SK-N-SH (cell line): ENCODE measurements around the gene TSPAN11. TPM values are rescaled to one million over a fixed set of nuclear protein-coding genes. Genes with fewer than 3 reads are reported as not detected.

ENCODE experiments used
- CTCF ChIA-PET: fragments of 300-600, 350-600 bp; formaldehyde crosslinking; extraction: SDS; loops from one replicate; lab custom pipeline; 2021; lab: Yijun Ruan, JAX
- POLR2A ChIA-PET: fragments of 350-600 bp; sonication (Branson Sonifier 250); formaldehyde crosslinking; extraction: SDS; loops from one replicate; lab custom pipeline; 2020; ENCODE audit warnings: antibody characterized with exemption, inconsistent platforms; lab: Yijun Ruan, JAX
- DNase-seq: peaks from one replicate; pipeline ENCODE4 v3.0.0; 2012
- H2AFZ ChIP-seq: fragments of 200-600 bp; sonication (generic); 2 replicates; pipeline ENCODE4 v1.8.1; 2016; ENCODE audit warnings: antibody characterized with exemption, mild to moderate bottlenecking, low read depth
- H3F3A ChIP-seq: fragments of 200-600 bp; sonication (generic); replicated peaks from 2 replicates; pipeline ENCODE3; 2016; ENCODE audit warnings: antibody characterized with exemption, mild to moderate bottlenecking; ENCODE audit not compliant: insufficient read depth
- H3K27ac ChIP-seq, 2 experiments: fragments of 200-500 bp in 1 of 2; fragments of 200-600 bp in 1 of 2; sonication (Bioruptor generic) in 1 of 2; sonication (generic), shearing (Covaris generic) in 1 of 2; 2 replicates each; pipeline versions ENCODE4 v1.5.1 to v1.6.1; 2014 to 2016; ENCODE audit warnings: low read depth in 2 of 2, inconsistent platforms in 1 of 2, low read length in 1 of 2, mild to moderate bottlenecking in 1 of 2, mixed read lengths in 1 of 2
- H3K27me3 ChIP-seq: fragments of 200-600 bp; sonication (generic), shearing (Covaris generic); 2 replicates; pipeline ENCODE4 v1.6.1; 2016; ENCODE audit warnings: mixed run types; ENCODE audit not compliant: insufficient read depth
- H3K36me3 ChIP-seq, 2 experiments: fragments of 200-500 bp in 1 of 2; fragments of 200-600 bp in 1 of 2; sonication (Bioruptor generic) in 1 of 2; sonication (generic) in 1 of 2; replicated peaks in 1 of 2; 2 replicates each; pipeline versions ENCODE3 to v1.5.1; 2014 to 2016; ENCODE audit warnings: low read length in 1 of 2, mild to moderate bottlenecking in 1 of 2; ENCODE audit not compliant: insufficient read depth in 2 of 2, control insufficient read depth in 1 of 2
- H3K4me1 ChIP-seq, 2 experiments: fragments of 200-500 bp in 1 of 2; fragments of 200-600 bp in 1 of 2; sonication (Bioruptor generic) in 1 of 2; sonication (generic), shearing (Covaris generic) in 1 of 2; 2 replicates each; pipeline versions ENCODE4 v1.5.1 to v1.6.1; 2014 to 2016; ENCODE audit warnings: low read depth in 1 of 2, low read length in 1 of 2, mixed run types in 1 of 2; ENCODE audit not compliant: insufficient read depth in 2 of 2, control insufficient read depth in 1 of 2
- H3K4me2 ChIP-seq: fragments of 200-600 bp; sonication (generic), shearing (Covaris generic); 2 replicates; pipeline ENCODE4 v1.6.1; 2017; ENCODE audit warnings: mixed run types
- H3K4me3 ChIP-seq, 2 experiments: fragments of 200-500 bp in 1 of 2; fragments of 200-600 bp in 1 of 2; sonication (Bioruptor generic) in 1 of 2; sonication (generic), shearing (Covaris generic) in 1 of 2; 2 replicates each; pipeline versions ENCODE4 v1.5.1 to v1.8.1; 2014 to 2016; ENCODE audit warnings: low read depth in 2 of 2, inconsistent platforms in 1 of 2, low read length in 1 of 2, mild to moderate bottlenecking in 1 of 2, mixed read lengths in 1 of 2, moderate library complexity in 1 of 2
- H3K79me2 ChIP-seq: fragments of 200-600 bp; sonication (generic); 2 replicates; pipeline ENCODE4 v1.8.1; 2017; ENCODE audit warnings: mild to moderate bottlenecking; ENCODE audit not compliant: insufficient read depth
- H3K9ac ChIP-seq: fragments of 200-600 bp; sonication (generic); 2 replicates; pipeline ENCODE4 v1.6.1; 2017; ENCODE audit warnings: mixed run types
- H3K9me2 ChIP-seq: fragments of 200-600 bp; sonication (generic); 2 replicates; pipeline ENCODE4 v1.6.1; 2017; ENCODE audit warnings: mixed run types
- H3K9me3 ChIP-seq: fragments of 200-600 bp; sonication (generic); 2 replicates; pipeline ENCODE4 v1.6.1; 2017; ENCODE audit warnings: mixed run types, mild to moderate bottlenecking, moderate library complexity
- H4K20me1 ChIP-seq: fragments of 200-600 bp; sonication (generic); 2 replicates; pipeline ENCODE4 v1.6.1; 2017; ENCODE audit warnings: mild to moderate bottlenecking, mixed run types; ENCODE audit not compliant: insufficient read depth
- CTCF ChIP-seq: fragments of 200-600 bp; sonication (generic); IDR thresholded peaks from 2 replicates; pipeline ENCODE4 v1.6.1; 2017; ENCODE audit warnings: antibody characterized with exemption, mild to moderate bottlenecking, moderate library complexity
- FOXJ3 ChIP-seq: sonication (generic); formaldehyde crosslinking; IDR thresholded peaks from 2 replicates; pipeline ENCODE4 v1.5.1; 2020; ENCODE audit warnings: mild to moderate bottlenecking, missing genetic modification reagents
- FOXM1 ChIP-seq: IDR thresholded peaks from 2 replicates; pipeline ENCODE4 v1.4.0; 2012; ENCODE audit warnings: low read depth, mild to moderate bottlenecking
- GABPA ChIP-seq: IDR thresholded peaks from 2 replicates; pipeline ENCODE4 v1.4.0; 2012; ENCODE audit warnings: low read depth, mild to moderate bottlenecking
- GATA2 ChIP-seq: sonication (generic); formaldehyde crosslinking; IDR thresholded peaks from 2 replicates; pipeline ENCODE4 v1.5.0; 2020; ENCODE audit warnings: mild to moderate bottlenecking, missing genetic modification reagents
- MAX ChIP-seq: IDR thresholded peaks from 2 replicates; pipeline ENCODE4 v1.4.0; 2012; ENCODE audit warnings: low read depth
- MEF2A ChIP-seq: IDR thresholded peaks from 2 replicates; pipeline ENCODE4 v1.4.0; 2012; ENCODE audit warnings: low read depth, borderline replicate concordance
- MXI1 ChIP-seq: IDR thresholded peaks from 2 replicates; pipeline ENCODE4 v1.6.1; 2012; ENCODE audit warnings: mild to moderate bottlenecking, low read depth, low read length, improper control_type of control experiment
- NFIC ChIP-seq: IDR thresholded peaks from 2 replicates; pipeline ENCODE4 v1.4.0; 2012; ENCODE audit warnings: borderline replicate concordance
- NRF1 ChIP-seq: IDR thresholded peaks from 2 replicates; pipeline ENCODE4 v1.6.1; 2012; ENCODE audit warnings: low read depth, mild to moderate bottlenecking, low read length
- RAD21 ChIP-seq: IDR thresholded peaks from 2 replicates; pipeline ENCODE4 v1.6.1; 2012; ENCODE audit warnings: mild to moderate bottlenecking, low read length
- RXRA ChIP-seq: IDR thresholded peaks from 2 replicates; pipeline ENCODE4 v1.4.0; 2012; ENCODE audit warnings: low read depth, mild to moderate bottlenecking, borderline replicate concordance
- SIN3A ChIP-seq: IDR thresholded peaks from 2 replicates; pipeline ENCODE4 v1.6.1; 2012; ENCODE audit warnings: low read depth, mild to moderate bottlenecking, low read length, moderate library complexity, borderline replicate concordance
- SMC3 ChIP-seq: IDR thresholded peaks from 2 replicates; pipeline ENCODE4 v1.6.1; 2012; ENCODE audit warnings: low read depth, low read length, improper control_type of control experiment
- TEAD4 ChIP-seq: IDR thresholded peaks from 2 replicates; pipeline ENCODE4 v1.4.0; 2012; ENCODE audit warnings: mild to moderate bottlenecking, borderline replicate concordance; ENCODE audit not compliant: insufficient read depth
- WGBS: methylation state at CpG from one replicate; pipeline ENCODE4 v1.1.6; 2017; ENCODE audit warnings: low lambda C conversion rate; 5-methylcytosine and 5-hydroxymethylcytosine counted together
- polyA plus RNA-seq, 3 experiments: library from polyadenylated mRNA; depleted of rRNA; stranded (reverse); fragments of >200 nt; gene quantifications; 2 replicates each; pipeline ENCODE4 v1.2.3, GENCODE V29; 2012
- TF ChIP-seq, protein P1 (sequence below): IDR thresholded peaks from 2 replicates; pipeline ENCODE4 v1.4.0; 2012; ENCODE audit warnings: low read depth, borderline replicate concordance
- TF ChIP-seq, protein P2 (sequence below): fragments of 150-350 bp; IDR thresholded peaks from 2 replicates; pipeline ENCODE4 v1.6.1; 2016; ENCODE audit warnings: mild to moderate bottlenecking, low read depth, low read length

The TSPAN11 gene
- polyA plus RNA-seq, 1 of the 3 experiments (the other 2 are of a cell fraction): 6.4 TPM

- no peaks in the 10 kb centered on the region for H4K20me1 ChIP-seq
- peaks cover 3 to 9% of the 10 kb centered on the region in 2 experiments; a peak in 2 of 4 replicates for H3K4me1 ChIP-seq
- no peaks in the 10 kb centered on the region for H3F3A ChIP-seq
- peak overlapping the region; percentile 4; the same call in 1 of the 2 replicates for H2AFZ ChIP-seq
- H3K9me2 ChIP-seq: no peaks in the 10 kb centered on the region
- CTCF ChIA-PET: interaction anchor here (1.2 to 1.6 kb wide), 2 partner anchors 15 to 20 kb away, joined by 3 to 6 read pairs; no protein-coding TSS in a partner anchor
- 61% methylated on average over 2 of the region's 4 CpGs for WGBS
- POLR2A ChIA-PET: no interaction called here
- H3K4me3 ChIP-seq: no peak overlapping the region
- no peaks in the 10 kb centered on the region for H3K27me3 ChIP-seq
- no peak overlapping the region for H3K27ac ChIP-seq
- no peaks in the 10 kb centered on the region for H3K79me2 ChIP-seq
- peak; percentile 6 for DNase-seq
- TF ChIP-seq NFIC (no peak), RAD21 (no peak), GATA2 (CRISPR knock-in tag) (no peak), NRF1 (no peak), MAX (no peak)
- TF ChIP-seq, protein P1, sequence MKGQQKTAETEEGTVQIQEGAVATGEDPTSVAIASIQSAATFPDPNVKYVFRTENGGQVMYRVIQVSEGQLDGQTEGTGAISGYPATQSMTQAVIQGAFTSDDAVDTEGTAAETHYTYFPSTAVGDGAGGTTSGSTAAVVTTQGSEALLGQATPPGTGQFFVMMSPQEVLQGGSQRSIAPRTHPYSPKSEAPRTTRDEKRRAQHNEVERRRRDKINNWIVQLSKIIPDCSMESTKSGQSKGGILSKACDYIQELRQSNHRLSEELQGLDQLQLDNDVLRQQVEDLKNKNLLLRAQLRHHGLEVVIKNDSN: no peak
- TF ChIP-seq, all 33 proteins: peak for 0
- Histone ChIP-seq H3K9ac (no peak overlapping the region), H3K36me3 (no peaks in the 10 kb centered on the region), H3K9me3 (no peaks in the 10 kb centered on the region), H3K4me2 (no peak overlapping the region; the same call in 1 of the 2 replicates)
Observed at GRCh38 chr12:31005944-31006361, 79.4 kb downstream of the TSPAN11 start.

GRCh38 chr12:31006416-31007152, 80.0 kb downstream of the TSPAN11 start:
- Histone ChIP-seq H3K9me3 (no peaks in the 10 kb centered on the region), H3K4me2 (no peak overlapping the region), H3K36me3 (no peaks in the 10 kb centered on the region), H3K9ac (no peak overlapping the region), H3K79me2 (no peaks in the 10 kb centered on the region), H3K4me1 (peaks cover 3 to 9% of the 10 kb centered on the region in 2 experiments; a peak in 2 of 4 replicates), H3K27me3 (no peaks in the 10 kb centered on the region), H4K20me1 (no peaks in the 10 kb centered on the region), H3K27ac (no peak overlapping the region), H3K9me2 (no peaks in the 10 kb centered on the region), H3K4me3 (no peak overlapping the region), H2AFZ (no peak overlapping the region), H3F3A (no peaks in the 10 kb centered on the region)
- TF ChIP-seq GABPA: no peak
- 81% methylated on average over 9 of the region's 9 CpGs for WGBS
- ChIA-PET POLR2A (no interaction called here), CTCF (interaction anchor here (1.2 kb wide), 1 partner anchor 78 kb away, joined by 3 read pairs; no protein-coding TSS in a partner anchor)
- DNase-seq: no peak

DNA sequence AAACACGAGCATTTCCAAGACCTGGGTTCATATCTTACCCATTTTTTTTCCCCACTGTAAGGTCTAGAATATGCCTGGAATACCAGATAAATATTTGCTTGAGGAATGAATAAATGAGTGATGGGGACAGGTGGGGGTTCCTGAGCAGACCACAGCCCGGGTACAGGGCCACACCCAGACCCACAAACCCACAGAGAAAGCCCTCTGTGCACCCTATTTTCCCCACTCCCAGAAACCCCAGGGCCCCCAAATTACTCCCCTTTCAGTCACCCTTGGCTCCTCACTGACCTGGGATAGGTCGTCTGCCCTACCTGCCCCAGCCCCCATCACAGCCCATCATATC, 80.6 kb downstream of the TSPAN11 start:
- Histone ChIP-seq H3K9me2 (no peaks in the 10 kb centered on the region), H3K79me2 (no peaks in the 10 kb centered on the region), H3K4me2 (no peak overlapping the region), H3K27ac (no peak overlapping the region), H3K36me3 (no peaks in the 10 kb centered on the region), H3F3A (no peaks in the 10 kb centered on the region), H3K9ac (no peak overlapping the region), H3K9me3 (no peaks in the 10 kb centered on the region), H4K20me1 (no peaks in the 10 kb centered on the region), H3K27me3 (no peaks in the 10 kb centered on the region), H3K4me3 (no peak overlapping the region), H3K4me1 (peaks cover 3 to 9% of the 10 kb centered on the region in 2 experiments; a peak in 2 of 4 replicates), H2AFZ (no peak overlapping the region)
- 77% methylated on average over 3 of the region's 3 CpGs for WGBS
- CTCF ChIA-PET: interaction anchor here (1.2 to 1.8 kb wide), 2 partner anchors 21 to 78 kb away, joined by 3 to 6 read pairs; no protein-coding TSS in a partner anchor
- no peak for DNase-seq
- POLR2A ChIA-PET: no interaction called here
- TF ChIP-seq, protein P2, sequence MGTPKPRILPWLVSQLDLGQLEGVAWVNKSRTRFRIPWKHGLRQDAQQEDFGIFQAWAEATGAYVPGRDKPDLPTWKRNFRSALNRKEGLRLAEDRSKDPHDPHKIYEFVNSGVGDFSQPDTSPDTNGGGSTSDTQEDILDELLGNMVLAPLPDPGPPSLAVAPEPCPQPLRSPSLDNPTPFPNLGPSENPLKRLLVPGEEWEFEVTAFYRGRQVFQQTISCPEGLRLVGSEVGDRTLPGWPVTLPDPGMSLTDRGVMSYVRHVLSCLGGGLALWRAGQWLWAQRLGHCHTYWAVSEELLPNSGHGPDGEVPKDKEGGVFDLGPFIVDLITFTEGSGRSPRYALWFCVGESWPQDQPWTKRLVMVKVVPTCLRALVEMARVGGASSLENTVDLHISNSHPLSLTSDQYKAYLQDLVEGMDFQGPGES: no peak
- no peak for TF ChIP-seq TEAD4
- TF ChIP-seq SIN3A: no peak
- no peak for TF ChIP-seq MAX
- TF ChIP-seq CTCF: no peak
- TF ChIP-seq FOXM1: no peak
- TF ChIP-seq FOXJ3 (CRISPR knock-in tag): no peak
- no peak for TF ChIP-seq MXI1
- no peak for TF ChIP-seq SMC3
- no peak for TF ChIP-seq RXRA
- no peak for TF ChIP-seq MEF2A
